Endothelial cell of umbilical vein (primary cell): ENCODE data around the gene CCNT1.

Source experiments
- CTCF ChIP-seq, 2 donors: IDR thresholded peaks; 1 replicate in 1 of 2; 2 replicates in 1 of 2; pipeline ENCODE4 v1.5.1; 2011; ENCODE audit warnings: low read length in 2 of 2, mild to moderate bottlenecking in 2 of 2, moderate library complexity in 2 of 2, control low read depth in 1 of 2, inconsistent platforms in 1 of 2, low read depth in 1 of 2; ENCODE audit not compliant: insufficient read depth in 1 of 2; ENCODE audit errors: extremely low read depth in 1 of 2
- EZH2 ChIP-seq: IDR thresholded peaks from 2 replicates; pipeline ENCODE4 v1.6.1; 2012; ENCODE audit warnings: borderline replicate concordance, low read depth, mild to moderate bottlenecking, moderate library complexity, low read length, inconsistent platforms; ENCODE audit not compliant: severe bottlenecking
- POLR2A ChIP-seq: IDR thresholded peaks from 2 replicates; pipeline ENCODE4 v1.6.1; 2012; ENCODE audit warnings: low read depth, mild to moderate bottlenecking, control low read depth, low read length

- TF ChIP-seq CTCF (IDR thresholded peaks at IDR 0.05; ENCODE audit: extremely low read depth in 1 of 2, insufficient read depth in 1 of 2, low read depth in 1 of 2, low read length in 2 of 2) (no peak), EZH2 (no peak), POLR2A (no peak)
Measured at GRCh38 chr12:48671231-48671856, 45.2 kb downstream of the CCNT1 start.
